HG02642 (cell line): ENCODE results near the gene VAMP2.

Experiments
- ATAC-seq: cut with Tn5 transposase; IDR thresholded peaks from one replicate; pipeline ENCODE4 v1.9.1; 2021; ENCODE audit warnings: mild to moderate bottlenecking; ENCODE audit not compliant: unreplicated experiment, poor library complexity

VAMP2 gene

GRCh38 chr17:8162233-8162996 lies at the start of gene VAMP2:
VAMP2 (minus strand) TSS chr17:8162948; CDS start chr17:8162879, 69 bp downstream.
- ATAC-seq: peak; percentile 60

GRCh38 chr17:8210761-8211458 lies 48.2 kb upstream of the VAMP2 start:
- ATAC-seq: peak; percentile 8

- ATAC-seq: peak; percentile 88
Measured at GRCh38 chr17:8209907-8210760, 47.4 kb upstream of the VAMP2 start, which contains the start of gene AURKB. AURKB (minus strand) TSS chr17:8210575; CDS start chr17:8210224, 351 bp downstream.

GRCh38 chr17:8206536-8206935 lies 43.8 kb upstream of the VAMP2 start:
- no peak for ATAC-seq

- no peak for ATAC-seq
Measured at GRCh38 chr17:8204761-8205555, 42.2 kb upstream of the VAMP2 start.

- ATAC-seq: peak; percentile 18
Measured at GRCh38 chr17:8192070-8192815, 29.5 kb upstream of the VAMP2 start.

- ATAC-seq: no peak
Measured at GRCh38 chr17:8190506-8190905, 27.8 kb upstream of the VAMP2 start.

- peak; percentile 60 for ATAC-seq
Measured at GRCh38 chr17:8189711-8190477, 27.1 kb upstream of the VAMP2 start, which contains the start of gene BORCS6. BORCS6 (minus strand) TSS chr17:8190180; CDS start chr17:8190140, 40 bp downstream.

GRCh38 chr17:8189041-8189710 lies 26.4 kb upstream of the VAMP2 start:
- no peak for ATAC-seq

GRCh38 chr17:8188263-8188839 lies 25.6 kb upstream of the VAMP2 start:
- ATAC-seq: no peak

GRCh38 chr17:8187517-8188262 lies 24.9 kb upstream of the VAMP2 start:
- peak; percentile 23 for ATAC-seq

- ATAC-seq: peak; percentile 25
Measured at GRCh38 chr17:8186787-8187516, 24.2 kb upstream of the VAMP2 start.

- ATAC-seq: peak; percentile 1
Measured at GRCh38 chr17:8186446-8186786, 23.7 kb upstream of the VAMP2 start.

- peak; percentile 25 for ATAC-seq
Measured at GRCh38 chr17:8185582-8186445, 23.1 kb upstream of the VAMP2 start.

- ATAC-seq: no peak
Measured at GRCh38 chr17:8176998-8177731, 14.4 kb upstream of the VAMP2 start.
